ENCODE results near the gene TEAD1. TPM values are rescaled to one million over a fixed set of nuclear protein-coding genes. Genes with fewer than 3 reads are reported as not detected.

The TEAD1 gene
- total and polyA plus RNA-seq, 2 donors (not counting 3 experiments of a cell fraction or from before 2014, with no cell fraction given), result 15.3 to 49.0 TPM

GRCh38 chr11:12685229-12685628 is 11.0 kb downstream of the TEAD1 start:
- dilution Hi-C loops (cut with MboI; ENCODE audit: extremely low pct_ligation_motif_present, low sequenced_read_pairs), result no loop called here
- no peak for FAIRE-seq
- no peak overlapping the region for H2AFZ ChIP-seq (ENCODE audit: low read depth, low read length)
- H3K36me3 ChIP-seq (ENCODE audit: control insufficient read depth in 2 of 2, extremely low read depth in 1 of 2, insufficient read depth in 2 of 2, low read length in 2 of 2), result no peaks in the 10 kb centered on the region
- H4K20me1 ChIP-seq (replicated peaks; ENCODE audit: control insufficient read depth, extremely low read depth, insufficient read depth, low read length), result no peaks in the 10 kb centered on the region
- POLR2A ChIA-PET, result interaction anchor here (0.6 kb wide), 1 partner anchor 49 kb away, joined by 3 read pairs; no protein-coding TSS in a partner anchor
- H3K4me2 ChIP-seq (ENCODE audit: insufficient read depth, low read length), result peak overlapping the region; percentile 26
- no peaks in the 10 kb centered on the region for H3K9me1 ChIP-seq (replicated peaks; ENCODE audit: control insufficient read depth, extremely low read depth, insufficient read depth, low read length)
- no peak overlapping the region for H3K9ac ChIP-seq (replicated peaks; ENCODE audit: extremely low read depth, insufficient read depth, low read length)
- intact Hi-C loops (cut with micrococcal nuclease), result no loop called here
- H3K79me2 ChIP-seq (ENCODE audit: control insufficient read depth, insufficient read depth, low read length), result peaks cover 78% of the 10 kb centered on the region
- H3K4me3 ChIP-seq (replicated peaks in 1 of 3; ENCODE audit: insufficient read depth in 1 of 3, low read depth in 1 of 3, low read length in 3 of 3), result no peak overlapping the region
- CTCF ChIA-PET, result interaction anchor here (0.9 to 1.7 kb wide), 3 partner anchors 12 to 354 kb away, joined by 4 read pairs; partner anchors contain the start of gene TEAD1
- H3K27me3 ChIP-seq (ENCODE audit: control insufficient read depth in 2 of 2, insufficient read depth in 2 of 2, low read length in 2 of 2), result no peaks in the 10 kb centered on the region
- no TSS peak for BruUV-seq (replicated peaks)
- H3K9me3 ChIP-seq (replicated peaks; ENCODE audit: control insufficient read depth, insufficient read depth, low read length), result no peaks in the 10 kb centered on the region
- peaks cover 37% of the 10 kb centered on the region for H3K4me1 ChIP-seq (ENCODE audit: control insufficient read depth, extremely low read depth, insufficient read depth, low read length)
- no peak for TF ChIP-seq GATA2 (IDR thresholded peaks at IDR 0.05; ENCODE audit: insufficient read depth, insufficient read length, low read depth, low read length)
- DNase-seq (ENCODE audit: low read depth, low spot score), result no peak
- peak overlapping the region; percentile 63 for H3K27ac ChIP-seq (ENCODE audit: insufficient read depth, low read depth, low read length)

- dilution Hi-C loops (cut with MboI; ENCODE audit: extremely low pct_ligation_motif_present, low sequenced_read_pairs), result no loop called here
These were observed 12.2 kb downstream of the TEAD1 start for GRCh38 chr11:12686246-12687060.

More at GRCh38 chr11:12686246-12687060, 12.2 kb downstream of the TEAD1 start:
- CTCF ChIA-PET, result interaction anchor here (1.0 to 1.3 kb wide), 2 partner anchors 8 to 355 kb away, joined by 3 read pairs; no protein-coding TSS in a partner anchor
- DNase-seq (ENCODE audit: low read depth, low spot score) (peak; percentile 46), FAIRE-seq (peak; percentile 59)
- Histone ChIP-seq H3K9me1 (replicated peaks; ENCODE audit: control insufficient read depth, extremely low read depth, insufficient read depth, low read length) (no peaks in the 10 kb centered on the region), H3K27ac (ENCODE audit: insufficient read depth, low read depth, low read length) (peak overlapping the region; percentile 63), H3K4me3 (replicated peaks in 1 of 3; ENCODE audit: insufficient read depth in 1 of 3, low read depth in 1 of 3, low read length in 3 of 3) (no peak overlapping the region), H2AFZ (ENCODE audit: low read depth, low read length) (no peak overlapping the region), H3K4me2 (ENCODE audit: insufficient read depth, low read length) (peak overlapping the region; percentile 26), H3K4me1 (ENCODE audit: control insufficient read depth, extremely low read depth, insufficient read depth, low read length) (peaks cover 37% of the 10 kb centered on the region), H3K79me2 (ENCODE audit: control insufficient read depth, insufficient read depth, low read length) (peaks cover 77% of the 10 kb centered on the region), H3K27me3 (ENCODE audit: control insufficient read depth in 2 of 2, insufficient read depth in 2 of 2, low read length in 2 of 2) (no peaks in the 10 kb centered on the region), H3K9me3 (replicated peaks; ENCODE audit: control insufficient read depth, insufficient read depth, low read length) (no peaks in the 10 kb centered on the region), H3K36me3 (ENCODE audit: control insufficient read depth in 2 of 2, extremely low read depth in 1 of 2, insufficient read depth in 2 of 2, low read length in 2 of 2) (no peaks in the 10 kb centered on the region), H4K20me1 (replicated peaks; ENCODE audit: control insufficient read depth, extremely low read depth, insufficient read depth, low read length) (no peaks in the 10 kb centered on the region), H3K9ac (replicated peaks; ENCODE audit: extremely low read depth, insufficient read depth, low read length) (peak overlapping the region; percentile 18)
- POLR2A ChIA-PET, result interaction anchor here (0.7 kb wide), 1 partner anchor 8 kb away, joined by 4 read pairs; no protein-coding TSS in a partner anchor
- TF ChIP-seq POLR2A (IDR thresholded peaks at IDR 0.05; ENCODE audit: low read depth, low read length) (no peak), MAX (IDR thresholded peaks at IDR 0.05; ENCODE audit: insufficient read depth, insufficient read length) (no peak), JUN (IDR thresholded peaks at IDR 0.05; ENCODE audit: borderline replicate concordance, insufficient read depth, insufficient read length, low read depth) (peak; percentile 40), FOS (IDR thresholded peaks at IDR 0.05; ENCODE audit: borderline replicate concordance, insufficient read depth, low read length) (peak; percentile 86)
- TSS peak; percentile 23 for BruUV-seq (replicated peaks)
- intact Hi-C loops (cut with micrococcal nuclease), result no loop called here
